HEK293 (cell line): Measurements from ENCODE around the gene MGAT4C.

ENCODE experiments used
- CTCF ChIA-PET: fragments of 350-600 bp; formaldehyde crosslinking; extraction: SDS; loops from one replicate; lab custom pipeline; 2021; ENCODE audit warnings: antibody characterized with exemption; lab: Yijun Ruan, JAX
- POLR2A ChIA-PET: fragments of 300-600 bp; formaldehyde crosslinking; extraction: SDS; loops from one replicate; lab custom pipeline; 2020; ENCODE audit warnings: antibody characterized with exemption, inconsistent platforms; lab: Yijun Ruan, JAX
- H3K27ac ChIP-seq: fragments of 200-500 bp; sonication (Bioruptor generic); 2 replicates; pipeline ENCODE4 v1.5.1; 2014; ENCODE audit warnings: low read depth, low read length, control low read depth, inconsistent platforms; ENCODE audit errors: extremely low read depth
- H3K36me3 ChIP-seq, 2 experiments: fragments of 200-500 bp in 1 of 2; sonication (Bioruptor generic) in 1 of 2; 1 replicate in 1 of 2; 2 replicates in 1 of 2; pipeline ENCODE4 v1.5.1; 2014 to 2017; ENCODE audit warnings: inconsistent platforms in 2 of 2, low read length in 2 of 2; ENCODE audit not compliant: control insufficient read depth in 2 of 2, insufficient read depth in 1 of 2
- H3K4me1 ChIP-seq: fragments of 200-500 bp; sonication (Bioruptor generic); 2 replicates; pipeline ENCODE4 v1.5.1; 2014; ENCODE audit warnings: mild to moderate bottlenecking, low read length, inconsistent platforms; ENCODE audit not compliant: control insufficient read depth, insufficient read depth
- H3K4me3 ChIP-seq: 2 replicates; pipeline ENCODE4 v1.5.1; 2011; ENCODE audit warnings: low read depth, mild to moderate bottlenecking, control low read depth, low read length, moderate library complexity
- H3K9me3 ChIP-seq: fragments of 200-500 bp; sonication (Bioruptor generic); 2 replicates; pipeline ENCODE4 v1.5.1; 2014; ENCODE audit warnings: low read depth, low read length, inconsistent platforms; ENCODE audit not compliant: control insufficient read depth, insufficient read depth
- GFI1B ChIP-seq: fragments of 450-650 bp; formaldehyde crosslinking; IDR thresholded peaks from 2 replicates; pipeline ENCODE4 v1.5.1; 2016; ENCODE audit warnings: missing biosample characterization, missing genetic modification characterization
- GLIS1 ChIP-seq: fragments of 450-650 bp; formaldehyde crosslinking; IDR thresholded peaks from 2 replicates; pipeline ENCODE4 v1.5.1; 2016; ENCODE audit warnings: missing biosample characterization, missing genetic modification characterization
- HOXC10 ChIP-seq: sonication (generic); formaldehyde crosslinking; IDR thresholded peaks from 2 replicates; pipeline ENCODE4 v1.8.1; 2023; ENCODE audit warnings: mild to moderate bottlenecking, missing genetic modification reagents
- IKZF3 ChIP-seq: fragments of 450-650 bp; IDR thresholded peaks from 2 replicates; pipeline ENCODE4 v1.5.0; 2018; ENCODE audit warnings: missing biosample characterization, mild to moderate bottlenecking, missing genetic modification characterization, moderate library complexity
- KLF9 ChIP-seq: fragments of 450-650 bp; formaldehyde crosslinking; IDR thresholded peaks from 2 replicates; pipeline ENCODE4 v1.5.1; 2016; ENCODE audit warnings: missing biosample characterization, missing genetic modification characterization, low read depth
- PRDM1 ChIP-seq: fragments of 450-650 bp; formaldehyde crosslinking; IDR thresholded peaks from 2 replicates; pipeline ENCODE4; 2016; ENCODE audit warnings: missing biosample characterization, missing genetic modification characterization
- ZBTB48 ChIP-seq: fragments of 450-650 bp; formaldehyde crosslinking; IDR thresholded peaks from 2 replicates; pipeline ENCODE4 v1.5.1; 2016; ENCODE audit warnings: missing biosample characterization, missing genetic modification characterization
- ZNF132 ChIP-seq: fragments of 450-650 bp; formaldehyde crosslinking; IDR thresholded peaks from 2 replicates; pipeline ENCODE4 v1.5.1; 2017; ENCODE audit warnings: missing biosample characterization, missing genetic modification characterization, borderline replicate concordance
- ZNF140 ChIP-seq: fragments of 450-650 bp; formaldehyde crosslinking; IDR thresholded peaks from 2 replicates; pipeline ENCODE4 v1.5.1; 2016; ENCODE audit warnings: missing biosample characterization, missing genetic modification characterization
- ZNF174 ChIP-seq: fragments of 450-650 bp; formaldehyde crosslinking; IDR thresholded peaks from 2 replicates; pipeline ENCODE4 v1.5.0; 2017; ENCODE audit warnings: missing biosample characterization, mild to moderate bottlenecking, missing genetic modification characterization
- ZNF175 ChIP-seq: fragments of 450-650 bp; formaldehyde crosslinking; IDR thresholded peaks from 2 replicates; pipeline ENCODE4 v1.5.1; 2016; ENCODE audit warnings: missing biosample characterization, missing genetic modification characterization
- ZNF214 ChIP-seq: fragments of 450-650 bp; formaldehyde crosslinking; IDR thresholded peaks from 2 replicates; pipeline ENCODE4 v1.5.1; 2017; ENCODE audit warnings: missing biosample characterization, mild to moderate bottlenecking, missing genetic modification characterization, borderline replicate concordance
- ZNF239 ChIP-seq: fragments of 450-650 bp; formaldehyde crosslinking; IDR thresholded peaks from 2 replicates; pipeline ENCODE4 v1.5.1; 2016; ENCODE audit warnings: missing biosample characterization, missing genetic modification characterization
- ZNF274 ChIP-seq, 2 experiments: fragments of 200-500 bp in 1 of 2; fragments of 450-650 bp in 1 of 2; sonication (Bioruptor generic) in 1 of 2; formaldehyde crosslinking in 1 of 2; IDR thresholded peaks; 2 replicates each; pipeline versions ENCODE4 v1.5.1 to v1.6.1; 2014 to 2016; ENCODE audit warnings: borderline replicate concordance in 1 of 2, inconsistent platforms in 1 of 2, low read length in 1 of 2, missing biosample characterization in 1 of 2, missing genetic modification characterization in 1 of 2
- ZNF335 ChIP-seq: fragments of 450-650 bp; formaldehyde crosslinking; conservative IDR thresholded peaks from 2 replicates; pipeline ENCODE4 v1.5.1; 2016; ENCODE audit warnings: missing biosample characterization, missing genetic modification characterization
- ZNF341 ChIP-seq: fragments of 450-650 bp; formaldehyde crosslinking; IDR thresholded peaks from 2 replicates; pipeline ENCODE4; 2016; ENCODE audit warnings: low read depth, missing biosample characterization, missing genetic modification characterization
- ZNF350 ChIP-seq: fragments of 450-650 bp; formaldehyde crosslinking; IDR thresholded peaks from 2 replicates; pipeline ENCODE4 v1.5.0; 2017; ENCODE audit warnings: missing biosample characterization, mild to moderate bottlenecking, missing genetic modification characterization
- ZNF433 ChIP-seq: fragments of 450-650 bp; formaldehyde crosslinking; IDR thresholded peaks from 2 replicates; pipeline ENCODE4 v1.5.1; 2016; ENCODE audit warnings: missing biosample characterization, missing genetic modification characterization, low read depth
- ZNF473 ChIP-seq: fragments of 450-650 bp; formaldehyde crosslinking; IDR thresholded peaks from 2 replicates; pipeline ENCODE4 v1.5.1; 2017; ENCODE audit warnings: missing biosample characterization, missing genetic modification characterization
- ZNF521 ChIP-seq: fragments of 450-650 bp; formaldehyde crosslinking; IDR thresholded peaks from 2 replicates; pipeline ENCODE4 v1.5.1; 2017; ENCODE audit warnings: missing biosample characterization, mild to moderate bottlenecking, missing genetic modification characterization
- ZNF701 ChIP-seq: fragments of 450-650 bp; formaldehyde crosslinking; IDR thresholded peaks from 2 replicates; pipeline ENCODE4 v1.5.1; 2016; ENCODE audit warnings: missing biosample characterization, missing genetic modification characterization
- ZSCAN23 ChIP-seq: fragments of 450-650 bp; formaldehyde crosslinking; IDR thresholded peaks from 2 replicates; pipeline ENCODE4 v1.5.1; 2016; ENCODE audit warnings: missing biosample characterization, missing genetic modification characterization
- ZSCAN30 ChIP-seq: fragments of 450-650 bp; IDR thresholded peaks from 2 replicates; pipeline ENCODE4 v1.5.1; 2018; ENCODE audit warnings: missing biosample characterization, mild to moderate bottlenecking, missing genetic modification characterization, moderate library complexity
- TF ChIP-seq, protein P1 (sequence below): fragments of 450-650 bp; formaldehyde crosslinking; IDR thresholded peaks from 2 replicates; pipeline ENCODE4 v1.5.1; 2016; ENCODE audit warnings: missing biosample characterization, missing genetic modification characterization
- TF ChIP-seq, protein P2 (sequence below): fragments of 450-650 bp; formaldehyde crosslinking; IDR thresholded peaks from 2 replicates; pipeline ENCODE4 v1.5.1; 2016; ENCODE audit warnings: missing biosample characterization, missing genetic modification characterization, low read depth
- TF ChIP-seq, protein P3 (sequence below): fragments of 450-650 bp; formaldehyde crosslinking; IDR thresholded peaks from 2 replicates; pipeline ENCODE4 v1.5.1; 2016; ENCODE audit warnings: missing biosample characterization, missing genetic modification characterization
- TF ChIP-seq, protein P4 (sequence below): fragments of 450-650 bp; formaldehyde crosslinking; IDR thresholded peaks from 2 replicates; pipeline ENCODE4 v1.5.1; 2016; ENCODE audit warnings: missing biosample characterization, missing genetic modification characterization
- TF ChIP-seq, protein P5 (sequence below): fragments of 450-650 bp; formaldehyde crosslinking; IDR thresholded peaks from 2 replicates; pipeline ENCODE4 v1.5.1; 2017; ENCODE audit warnings: missing biosample characterization, missing genetic modification characterization

The MGAT4C gene

DNA sequence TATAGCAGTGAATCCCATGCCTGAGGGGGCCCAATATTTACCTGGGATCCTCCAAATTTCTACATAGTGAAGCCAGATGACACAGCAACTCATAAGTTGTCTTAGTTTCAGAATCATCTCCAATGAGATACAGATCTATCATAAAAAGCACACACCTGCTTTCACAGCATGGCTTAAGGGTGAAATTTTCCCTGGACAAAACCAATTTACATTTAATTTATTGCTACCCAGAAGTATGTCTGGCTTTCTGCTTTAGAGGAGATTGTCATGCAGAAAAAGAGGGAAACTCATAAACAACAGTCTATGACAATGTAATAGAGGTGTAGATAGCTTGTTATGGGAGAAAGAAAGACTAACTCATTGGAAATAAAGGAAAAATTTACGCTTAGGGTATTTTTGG lies 113.0 kb downstream of the MGAT4C start:
- Histone ChIP-seq H3K27ac (no peak overlapping the region), H3K4me1 (no peaks in the 10 kb centered on the region), H3K4me3 (no peak overlapping the region), H3K36me3 (no peaks in the 10 kb centered on the region), H3K9me3 (no peaks in the 10 kb centered on the region)
- POLR2A ChIA-PET = no interaction called here
- CTCF ChIA-PET = no interaction called here
- TF ChIP-seq ZNF274 (IDR thresholded peaks at IDR 0.05; ENCODE audit: low read length) (no peak), ZNF274 (tag by site-specific recombination; IDR thresholded peaks at IDR 0.05; ENCODE audit: borderline replicate concordance) (no peak), KLF9 (no peak), IKZF3 (tag by site-specific recombination) (no peak), ZSCAN30 (tag by site-specific recombination) (no peak), ZNF521 (tag by site-specific recombination) (no peak), GLIS1 (tag by site-specific recombination) (no peak), GFI1B (tag by site-specific recombination) (no peak), PRDM1 (tag by site-specific recombination) (no peak), ZNF132 (tag by site-specific recombination) (no peak), ZNF175 (tag by site-specific recombination) (no peak), ZBTB48 (tag by site-specific recombination) (no peak), ZNF350 (no peak)
- TF ChIP-seq, protein P1, sequence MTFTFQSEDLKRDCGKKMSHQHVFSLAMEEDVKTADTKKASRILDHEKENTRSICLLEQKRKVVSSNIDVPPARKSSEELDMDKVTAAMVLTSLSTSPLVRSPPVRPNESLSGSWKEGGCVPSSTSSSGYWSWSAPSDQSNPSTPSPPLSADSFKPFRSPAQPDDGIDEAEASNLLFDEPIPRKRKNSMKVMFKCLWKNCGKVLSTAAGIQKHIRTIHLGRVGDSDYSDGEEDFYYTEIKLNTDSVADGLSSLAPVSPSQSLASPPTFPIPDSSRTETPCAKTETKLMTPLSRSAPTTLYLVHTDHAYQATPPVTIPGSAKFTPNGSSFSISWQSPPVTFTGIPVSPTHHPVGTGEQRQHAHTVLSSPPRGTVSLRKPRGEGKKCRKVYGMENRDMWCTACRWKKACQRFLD (tag by site-specific recombination) = no peak
- TF ChIP-seq, protein P2, sequence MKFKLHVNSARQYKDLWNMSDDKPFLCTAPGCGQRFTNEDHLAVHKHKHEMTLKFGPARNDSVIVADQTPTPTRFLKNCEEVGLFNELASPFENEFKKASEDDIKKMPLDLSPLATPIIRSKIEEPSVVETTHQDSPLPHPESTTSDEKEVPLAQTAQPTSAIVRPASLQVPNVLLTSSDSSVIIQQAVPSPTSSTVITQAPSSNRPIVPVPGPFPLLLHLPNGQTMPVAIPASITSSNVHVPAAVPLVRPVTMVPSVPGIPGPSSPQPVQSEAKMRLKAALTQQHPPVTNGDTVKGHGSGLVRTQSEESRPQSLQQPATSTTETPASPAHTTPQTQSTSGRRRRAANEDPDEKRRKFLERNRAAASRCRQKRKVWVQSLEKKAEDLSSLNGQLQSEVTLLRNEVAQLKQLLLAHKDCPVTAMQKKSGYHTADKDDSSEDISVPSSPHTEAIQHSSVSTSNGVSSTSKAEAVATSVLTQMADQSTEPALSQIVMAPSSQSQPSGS (tag by site-specific recombination) = no peak

DNA sequence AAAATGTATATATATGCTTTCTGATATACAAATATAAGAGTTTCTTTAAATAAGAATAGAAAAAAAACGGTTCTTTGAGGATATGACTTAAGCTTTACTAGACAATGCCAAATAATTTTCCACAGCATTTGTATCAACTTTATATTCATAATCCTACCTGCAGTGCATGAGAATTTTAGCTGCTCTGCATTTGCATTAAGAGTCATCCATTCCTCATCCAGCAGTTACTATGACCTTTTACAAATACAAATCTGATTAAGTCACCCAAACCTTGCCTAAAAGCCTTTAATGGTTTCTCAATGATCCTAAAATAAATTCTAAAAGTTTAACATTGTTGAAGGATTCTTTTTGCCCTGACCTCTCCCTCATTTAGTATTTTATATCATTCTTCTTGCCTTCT lies 116.5 kb downstream of the MGAT4C start:
- Histone ChIP-seq H3K36me3 (no peaks in the 10 kb centered on the region), H3K27ac (no peak overlapping the region), H3K4me3 (no peak overlapping the region), H3K4me1 (no peaks in the 10 kb centered on the region), H3K9me3 (no peaks in the 10 kb centered on the region)
- CTCF ChIA-PET = no interaction called here
- POLR2A ChIA-PET = no interaction called here
- TF ChIP-seq ZNF341 (tag by site-specific recombination) (no peak), ZNF214 (no peak), HOXC10 (no peak), ZNF239 (tag by site-specific recombination) (no peak), ZNF433 (tag by site-specific recombination) (no peak), ZSCAN23 (tag by site-specific recombination) (no peak), ZNF701 (tag by site-specific recombination) (no peak), ZNF335 (no peak), ZNF473 (no peak), ZNF174 (no peak), ZNF140 (no peak)
- TF ChIP-seq, protein P3, sequence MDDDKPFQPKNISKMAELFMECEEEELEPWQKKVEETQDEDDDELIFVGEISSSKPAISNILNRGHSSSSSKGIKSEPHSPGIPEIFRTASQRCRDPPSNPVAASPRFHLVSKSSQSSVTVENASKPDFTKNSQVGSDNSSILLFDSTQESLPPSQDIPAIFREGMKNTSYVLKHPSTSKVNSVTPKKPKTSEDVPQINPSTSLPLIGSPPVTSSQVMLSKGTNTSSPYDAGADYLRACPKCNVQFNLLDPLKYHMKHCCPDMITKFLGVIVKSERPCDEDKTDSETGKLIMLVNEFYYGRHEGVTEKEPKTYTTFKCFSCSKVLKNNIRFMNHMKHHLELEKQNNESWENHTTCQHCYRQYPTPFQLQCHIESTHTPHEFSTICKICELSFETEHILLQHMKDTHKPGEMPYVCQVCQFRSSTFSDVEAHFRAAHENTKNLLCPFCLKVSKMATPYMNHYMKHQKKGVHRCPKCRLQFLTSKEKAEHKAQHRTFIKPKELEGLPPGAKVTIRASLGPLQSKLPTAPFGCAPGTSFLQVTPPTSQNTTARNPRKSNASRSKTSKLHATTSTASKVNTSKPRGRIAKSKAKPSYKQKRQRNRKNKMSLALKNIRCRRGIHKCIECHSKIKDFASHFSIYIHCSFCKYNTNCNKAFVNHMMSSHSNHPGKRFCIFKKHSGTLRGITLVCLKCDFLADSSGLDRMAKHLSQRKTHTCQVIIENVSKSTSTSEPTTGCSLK (tag by site-specific recombination) = no peak
- TF ChIP-seq, protein P4, sequence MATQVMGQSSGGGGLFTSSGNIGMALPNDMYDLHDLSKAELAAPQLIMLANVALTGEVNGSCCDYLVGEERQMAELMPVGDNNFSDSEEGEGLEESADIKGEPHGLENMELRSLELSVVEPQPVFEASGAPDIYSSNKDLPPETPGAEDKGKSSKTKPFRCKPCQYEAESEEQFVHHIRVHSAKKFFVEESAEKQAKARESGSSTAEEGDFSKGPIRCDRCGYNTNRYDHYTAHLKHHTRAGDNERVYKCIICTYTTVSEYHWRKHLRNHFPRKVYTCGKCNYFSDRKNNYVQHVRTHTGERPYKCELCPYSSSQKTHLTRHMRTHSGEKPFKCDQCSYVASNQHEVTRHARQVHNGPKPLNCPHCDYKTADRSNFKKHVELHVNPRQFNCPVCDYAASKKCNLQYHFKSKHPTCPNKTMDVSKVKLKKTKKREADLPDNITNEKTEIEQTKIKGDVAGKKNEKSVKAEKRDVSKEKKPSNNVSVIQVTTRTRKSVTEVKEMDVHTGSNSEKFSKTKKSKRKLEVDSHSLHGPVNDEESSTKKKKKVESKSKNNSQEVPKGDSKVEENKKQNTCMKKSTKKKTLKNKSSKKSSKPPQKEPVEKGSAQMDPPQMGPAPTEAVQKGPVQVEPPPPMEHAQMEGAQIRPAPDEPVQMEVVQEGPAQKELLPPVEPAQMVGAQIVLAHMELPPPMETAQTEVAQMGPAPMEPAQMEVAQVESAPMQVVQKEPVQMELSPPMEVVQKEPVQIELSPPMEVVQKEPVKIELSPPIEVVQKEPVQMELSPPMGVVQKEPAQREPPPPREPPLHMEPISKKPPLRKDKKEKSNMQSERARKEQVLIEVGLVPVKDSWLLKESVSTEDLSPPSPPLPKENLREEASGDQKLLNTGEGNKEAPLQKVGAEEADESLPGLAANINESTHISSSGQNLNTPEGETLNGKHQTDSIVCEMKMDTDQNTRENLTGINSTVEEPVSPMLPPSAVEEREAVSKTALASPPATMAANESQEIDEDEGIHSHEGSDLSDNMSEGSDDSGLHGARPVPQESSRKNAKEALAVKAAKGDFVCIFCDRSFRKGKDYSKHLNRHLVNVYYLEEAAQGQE (tag by site-specific recombination) = no peak
- TF ChIP-seq, protein P5, sequence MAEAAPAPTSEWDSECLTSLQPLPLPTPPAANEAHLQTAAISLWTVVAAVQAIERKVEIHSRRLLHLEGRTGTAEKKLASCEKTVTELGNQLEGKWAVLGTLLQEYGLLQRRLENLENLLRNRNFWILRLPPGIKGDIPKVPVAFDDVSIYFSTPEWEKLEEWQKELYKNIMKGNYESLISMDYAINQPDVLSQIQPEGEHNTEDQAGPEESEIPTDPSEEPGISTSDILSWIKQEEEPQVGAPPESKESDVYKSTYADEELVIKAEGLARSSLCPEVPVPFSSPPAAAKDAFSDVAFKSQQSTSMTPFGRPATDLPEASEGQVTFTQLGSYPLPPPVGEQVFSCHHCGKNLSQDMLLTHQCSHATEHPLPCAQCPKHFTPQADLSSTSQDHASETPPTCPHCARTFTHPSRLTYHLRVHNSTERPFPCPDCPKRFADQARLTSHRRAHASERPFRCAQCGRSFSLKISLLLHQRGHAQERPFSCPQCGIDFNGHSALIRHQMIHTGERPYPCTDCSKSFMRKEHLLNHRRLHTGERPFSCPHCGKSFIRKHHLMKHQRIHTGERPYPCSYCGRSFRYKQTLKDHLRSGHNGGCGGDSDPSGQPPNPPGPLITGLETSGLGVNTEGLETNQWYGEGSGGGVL (tag by site-specific recombination) = no peak
